ENCODE measurements around the gene LMO3.

GRCh38 chr12:16606991-16607390 is 1.0 kb upstream of the LMO3 start:
- TF ChIP-seq, protein P1, sequence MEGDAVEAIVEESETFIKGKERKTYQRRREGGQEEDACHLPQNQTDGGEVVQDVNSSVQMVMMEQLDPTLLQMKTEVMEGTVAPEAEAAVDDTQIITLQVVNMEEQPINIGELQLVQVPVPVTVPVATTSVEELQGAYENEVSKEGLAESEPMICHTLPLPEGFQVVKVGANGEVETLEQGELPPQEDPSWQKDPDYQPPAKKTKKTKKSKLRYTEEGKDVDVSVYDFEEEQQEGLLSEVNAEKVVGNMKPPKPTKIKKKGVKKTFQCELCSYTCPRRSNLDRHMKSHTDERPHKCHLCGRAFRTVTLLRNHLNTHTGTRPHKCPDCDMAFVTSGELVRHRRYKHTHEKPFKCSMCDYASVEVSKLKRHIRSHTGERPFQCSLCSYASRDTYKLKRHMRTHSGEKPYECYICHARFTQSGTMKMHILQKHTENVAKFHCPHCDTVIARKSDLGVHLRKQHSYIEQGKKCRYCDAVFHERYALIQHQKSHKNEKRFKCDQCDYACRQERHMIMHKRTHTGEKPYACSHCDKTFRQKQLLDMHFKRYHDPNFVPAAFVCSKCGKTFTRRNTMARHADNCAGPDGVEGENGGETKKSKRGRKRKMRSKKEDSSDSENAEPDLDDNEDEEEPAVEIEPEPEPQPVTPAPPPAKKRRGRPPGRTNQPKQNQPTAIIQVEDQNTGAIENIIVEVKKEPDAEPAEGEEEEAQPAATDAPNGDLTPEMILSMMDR (IDR thresholded peaks at IDR 0.05), result no peak
- TF ChIP-seq POLR2AphosphoS5 (IDR thresholded peaks at IDR 0.05) (no peak), POLR2A (IDR thresholded peaks at IDR 0.05) (no peak)

Measured in prostate gland (tissue), 2 donors.